ENCODE measurements around the gene TRPV4.

- TF ChIP-seq REST (tag by site-specific recombination; IDR thresholded peaks at IDR 0.05) (no peak), YY1 (tag by site-specific recombination; IDR thresholded peaks at IDR 0.05) (no peak)
Observed at GRCh38 chr12:109753054-109753401, 80.2 kb downstream of the TRPV4 start.
